ENCODE results near the gene SFMBT1.

- TF ChIP-seq POLR2A (IDR thresholded peaks at IDR 0.05), result no peak
- no peak for TF ChIP-seq CTCF (IDR thresholded peaks at IDR 0.05)
These were observed 151.1 kb downstream of the SFMBT1 start for GRCh38 chr3:52894756-52895155.

Measured in right lobe of liver (tissue), 4 donors.